Endothelial cell of umbilical vein (primary cell): ENCODE results near the gene MAGI1. TPM values are rescaled to one million over a fixed set of nuclear protein-coding genes. Genes with fewer than 3 reads are reported as not detected.
A peak's percentile ranks its signal among the peaks of the same experiment; 100 is the strongest.

ENCODE experiments used
- BruUV-seq: library from RNA; stranded (reverse); fragments of 400-500 nt; replicated peaks from 2 replicates; lab custom pipeline; 2021; lab: Mats Ljungman, UMichigan
- CTCF ChIA-PET: fragments of 300-600, 350-600 bp; sonication (Branson Sonifier 250); formaldehyde crosslinking; loops from one replicate; lab custom pipeline; 2021; ENCODE audit warnings: antibody characterized with exemption, inconsistent platforms; lab: Charles Lee
- POLR2A ChIA-PET: fragments of 300-600, 350-600 bp; sonication (Branson Sonifier 250); formaldehyde crosslinking; loops from one replicate; lab custom pipeline; 2021; ENCODE audit warnings: antibody characterized with exemption, inconsistent platforms; lab: Charles Lee
- DNase-seq: peaks from one replicate; pipeline ENCODE4 v3.0.0-alpha.2; 2011; ENCODE audit warnings: low read depth, low spot score
- FAIRE-seq: peaks from 2 replicates; lab custom pipeline; 2011; peaks lifted over from hg19 to GRCh38; lab: Jason Lieb, UNC
- H2AFZ ChIP-seq: 2 replicates; pipeline ENCODE4 v1.6.0; 2012; ENCODE audit warnings: low read depth, low read length, control low read depth, inconsistent platforms
- H3K27ac ChIP-seq: 2 replicates; pipeline ENCODE4 v1.5.1; 2011; ENCODE audit warnings: low read depth, mild to moderate bottlenecking, control low read depth, low read length, moderate library complexity; ENCODE audit not compliant: insufficient read depth
- H3K27me3 ChIP-seq, 2 experiments: 2 replicates each; pipeline versions ENCODE4 v1.6.0 to v1.6.1; 2011; ENCODE audit warnings: low read length in 2 of 2, mixed read lengths in 1 of 2; ENCODE audit not compliant: control insufficient read depth in 2 of 2, insufficient read depth in 2 of 2
- H3K36me3 ChIP-seq, 2 experiments: 2 replicates in 1 of 2; 3 replicates in 1 of 2; pipeline ENCODE4 v1.5.1; 2011; ENCODE audit warnings: low read length in 2 of 2, mild to moderate bottlenecking in 1 of 2, moderate library complexity in 1 of 2; ENCODE audit not compliant: control insufficient read depth in 2 of 2, insufficient read depth in 2 of 2; ENCODE audit errors: extremely low read depth in 1 of 2
- H3K4me1 ChIP-seq: 3 replicates; pipeline ENCODE4 v1.5.1; 2011; ENCODE audit warnings: mild to moderate bottlenecking, low read length; ENCODE audit not compliant: control insufficient read depth, insufficient read depth; ENCODE audit errors: extremely low read depth
- H3K4me2 ChIP-seq: 2 replicates; pipeline ENCODE4 v1.6.1; 2011; ENCODE audit warnings: low read length, control low read depth, mixed read lengths; ENCODE audit not compliant: insufficient read depth
- H3K4me3 ChIP-seq, 3 experiments: fragments of 200-600 bp in 1 of 3; sonication (generic), shearing (Covaris generic) in 1 of 3; replicated peaks in 1 of 3; 2 replicates each; pipeline ENCODE4 v1.5.1; 2011 to 2016; ENCODE audit warnings: control low read depth in 3 of 3, low read length in 3 of 3, mild to moderate bottlenecking in 2 of 3, inconsistent platforms in 1 of 3, low read depth in 1 of 3, moderate library complexity in 1 of 3; ENCODE audit not compliant: insufficient read depth in 1 of 3
- H3K79me2 ChIP-seq: 2 replicates; pipeline ENCODE4 v1.6.0; 2012; ENCODE audit warnings: low read length, inconsistent platforms; ENCODE audit not compliant: control insufficient read depth, insufficient read depth
- H3K9ac ChIP-seq: replicated peaks from 2 replicates; pipeline ENCODE3; 2011; ENCODE audit warnings: low read length, control low read depth; ENCODE audit not compliant: insufficient read depth; ENCODE audit errors: extremely low read depth
- H3K9me1 ChIP-seq: replicated peaks from 3 replicates; pipeline ENCODE4 v1.6.0; 2011; ENCODE audit warnings: mild to moderate bottlenecking, low read length; ENCODE audit not compliant: control insufficient read depth, insufficient read depth; ENCODE audit errors: extremely low read depth
- H3K9me3 ChIP-seq: replicated peaks from 2 replicates; pipeline ENCODE4 v1.5.1; 2012; ENCODE audit warnings: low read length, inconsistent platforms; ENCODE audit not compliant: control insufficient read depth, insufficient read depth
- H4K20me1 ChIP-seq: replicated peaks from 2 replicates; pipeline ENCODE3; 2011; ENCODE audit warnings: mild to moderate bottlenecking, low read length; ENCODE audit not compliant: control insufficient read depth, insufficient read depth; ENCODE audit errors: extremely low read depth
- EZH2 ChIP-seq: IDR thresholded peaks from 2 replicates; pipeline ENCODE4 v1.6.1; 2012; ENCODE audit warnings: borderline replicate concordance, low read depth, mild to moderate bottlenecking, moderate library complexity, low read length, inconsistent platforms; ENCODE audit not compliant: severe bottlenecking
- FOS ChIP-seq: IDR thresholded peaks from 2 replicates; pipeline ENCODE4 v1.6.1; 2011; ENCODE audit warnings: mild to moderate bottlenecking, low read length, moderate library complexity, borderline replicate concordance; ENCODE audit not compliant: insufficient read depth
- GATA2 ChIP-seq: IDR thresholded peaks from 2 replicates; pipeline ENCODE4 v1.7.0; 2011; ENCODE audit warnings: low read depth, mild to moderate bottlenecking, moderate library complexity, mixed read lengths, low read length; ENCODE audit not compliant: insufficient read length, insufficient read depth
- JUN ChIP-seq: IDR thresholded peaks from 2 replicates; pipeline ENCODE4 v1.6.1; 2011; ENCODE audit warnings: borderline replicate concordance, low read depth; ENCODE audit not compliant: insufficient read length, insufficient read depth
- MYC ChIP-seq: IDR thresholded peaks from one replicate; pipeline ENCODE4 v1.6.1; 2011; ENCODE audit warnings: mild to moderate bottlenecking, low read depth, low read length
- POLR2A ChIP-seq: IDR thresholded peaks from 2 replicates; pipeline ENCODE4 v1.6.1; 2012; ENCODE audit warnings: low read depth, mild to moderate bottlenecking, control low read depth, low read length
- POLR2AphosphoS5 ChIP-seq: IDR thresholded peaks from 2 replicates; pipeline ENCODE4 v1.6.1; 2012; ENCODE audit warnings: low read depth, mild to moderate bottlenecking, control low read depth, low read length, moderate library complexity; ENCODE audit not compliant: insufficient read depth
- dilution Hi-C: fragments of 300-500 bp; cut with MboI; formaldehyde crosslinking; loops from one replicate; pipeline ENCODE4 v1.15.0; 2019; ENCODE audit warnings: low sequenced_read_pairs; ENCODE audit not compliant: extremely low pct_ligation_motif_present
- intact Hi-C: fragments of 100-400 bp; cut with micrococcal nuclease; formaldehyde crosslinking; loops from one replicate; pipeline ENCODE4 v1.10.0; 2022
- polyA plus RNA-seq, 4 experiments: library from polyadenylated mRNA; depleted of rRNA in 3 of 4; stranded (reverse) in 3 of 4; unstranded in 1 of 4; fragments of >200 nt; gene quantifications; 2 replicates each; pipeline versions ENCODE4 v1.2.1 to v1.2.3, GENCODE V29; 2011 to 2012; ENCODE audit warnings: missing spikeins in 1 of 4
- total RNA-seq: library from RNA; stranded (reverse); gene quantifications from 2 replicates; pipeline ENCODE4 v1.2.3, GENCODE V29; 2021
- TF ChIP-seq, protein P1 (sequence below): IDR thresholded peaks from 2 replicates; pipeline ENCODE4 v1.6.1; 2011; ENCODE audit not compliant: insufficient read depth, insufficient read length
- TF ChIP-seq, protein P2 (sequence below), 2 donors: IDR thresholded peaks; 1 replicate in 1 of 2; 2 replicates in 1 of 2; pipeline ENCODE4 v1.5.1; 2011; ENCODE audit warnings: low read length in 2 of 2, mild to moderate bottlenecking in 2 of 2, moderate library complexity in 2 of 2, control low read depth in 1 of 2, inconsistent platforms in 1 of 2, low read depth in 1 of 2; ENCODE audit not compliant: insufficient read depth in 1 of 2; ENCODE audit errors: extremely low read depth in 1 of 2

MAGI1 gene
- total and polyA plus RNA-seq, 2 donors (not counting 3 experiments of a cell fraction or from before 2014, with no cell fraction given) = 10.1 to 47.9 TPM

DNA sequence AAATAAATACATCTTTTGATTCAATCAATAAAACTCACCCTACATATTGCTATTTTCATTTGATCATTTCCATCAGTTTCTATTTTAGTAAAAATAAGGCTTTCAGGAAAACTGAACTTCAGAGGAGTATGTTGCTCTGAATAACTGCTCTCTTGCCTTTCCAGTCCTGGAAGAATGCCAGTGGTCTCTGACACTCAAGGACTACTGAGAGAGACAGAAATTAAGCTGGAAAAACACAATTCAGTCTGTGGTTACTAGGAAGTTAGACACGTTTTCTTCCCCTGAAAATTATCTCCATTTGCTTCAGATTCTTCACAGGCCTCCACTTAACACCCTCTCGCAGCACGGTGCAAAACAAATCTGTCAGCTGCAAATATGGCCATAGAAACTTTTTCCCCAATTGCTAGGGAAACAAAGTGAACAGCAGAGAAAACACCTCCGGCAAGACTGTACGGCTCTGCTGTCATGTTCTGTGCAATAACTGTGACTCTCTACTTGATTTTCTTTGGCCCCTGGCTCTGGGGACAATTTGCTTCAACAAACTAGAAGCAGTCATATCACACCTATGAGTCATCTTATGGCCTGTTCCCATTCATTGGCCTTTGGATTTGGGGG, 353.0 kb downstream of the MAGI1 start:
- Histone ChIP-seq H4K20me1 (no peaks in the 10 kb centered on the region), H3K9me3 (no peaks in the 10 kb centered on the region), H3K36me3 (no peaks in the 10 kb centered on the region), H3K9me1 (no peaks in the 10 kb centered on the region), H3K9ac (no peak overlapping the region), H3K79me2 (no peaks in the 10 kb centered on the region), H3K4me3 (no peak overlapping the region), H2AFZ (no peak overlapping the region), H3K4me2 (no peak overlapping the region), H3K27ac (no peak overlapping the region), H3K4me1 (no peaks in the 10 kb centered on the region), H3K27me3 (no peaks in the 10 kb centered on the region)
- dilution Hi-C loops = no loop called here
- no TSS peak for BruUV-seq
- intact Hi-C loops = no loop called here
- ChIA-PET CTCF (interaction anchor here (5.2 kb wide), 1 partner anchor 12 kb away, joined by 28 read pairs; no protein-coding TSS in a partner anchor), POLR2A (interaction anchor here (0.6 kb wide), 1 partner anchor 181 kb away, joined by 3 read pairs; no protein-coding TSS in a partner anchor)
- FAIRE-seq (peak; percentile 69), DNase-seq (peak; percentile 26)
- TF ChIP-seq, protein P1, sequence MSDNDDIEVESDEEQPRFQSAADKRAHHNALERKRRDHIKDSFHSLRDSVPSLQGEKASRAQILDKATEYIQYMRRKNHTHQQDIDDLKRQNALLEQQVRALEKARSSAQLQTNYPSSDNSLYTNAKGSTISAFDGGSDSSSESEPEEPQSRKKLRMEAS = no peak
- no peak for TF ChIP-seq JUN
- TF ChIP-seq POLR2A = no peak
- TF ChIP-seq POLR2AphosphoS5 = no peak
- TF ChIP-seq, protein P2, sequence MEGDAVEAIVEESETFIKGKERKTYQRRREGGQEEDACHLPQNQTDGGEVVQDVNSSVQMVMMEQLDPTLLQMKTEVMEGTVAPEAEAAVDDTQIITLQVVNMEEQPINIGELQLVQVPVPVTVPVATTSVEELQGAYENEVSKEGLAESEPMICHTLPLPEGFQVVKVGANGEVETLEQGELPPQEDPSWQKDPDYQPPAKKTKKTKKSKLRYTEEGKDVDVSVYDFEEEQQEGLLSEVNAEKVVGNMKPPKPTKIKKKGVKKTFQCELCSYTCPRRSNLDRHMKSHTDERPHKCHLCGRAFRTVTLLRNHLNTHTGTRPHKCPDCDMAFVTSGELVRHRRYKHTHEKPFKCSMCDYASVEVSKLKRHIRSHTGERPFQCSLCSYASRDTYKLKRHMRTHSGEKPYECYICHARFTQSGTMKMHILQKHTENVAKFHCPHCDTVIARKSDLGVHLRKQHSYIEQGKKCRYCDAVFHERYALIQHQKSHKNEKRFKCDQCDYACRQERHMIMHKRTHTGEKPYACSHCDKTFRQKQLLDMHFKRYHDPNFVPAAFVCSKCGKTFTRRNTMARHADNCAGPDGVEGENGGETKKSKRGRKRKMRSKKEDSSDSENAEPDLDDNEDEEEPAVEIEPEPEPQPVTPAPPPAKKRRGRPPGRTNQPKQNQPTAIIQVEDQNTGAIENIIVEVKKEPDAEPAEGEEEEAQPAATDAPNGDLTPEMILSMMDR (IDR thresholded peaks at IDR 0.05; ENCODE audit: extremely low read depth in 1 of 2, insufficient read depth in 1 of 2, low read depth in 1 of 2, low read length in 2 of 2) = no peak
- TF ChIP-seq GATA2 = no peak
- TF ChIP-seq EZH2 = no peak
- no peak for TF ChIP-seq FOS
- no peak for TF ChIP-seq MYC
